K562 (cell line): Measurements from ENCODE around the gene SNX17. TPM values are rescaled to one million over a fixed set of nuclear protein-coding genes. Genes with fewer than 3 reads are reported as not detected.

Experiments
- ARID2 ChIP-seq: fragments of 450-650 bp; IDR thresholded peaks from 2 replicates; pipeline ENCODE4 v1.6.1; 2017; ENCODE audit warnings: antibody characterized with exemption, mild to moderate bottlenecking
- CAMTA2 ChIP-seq: fragments of 250-450 bp; sonication (Bioruptor Pico); conservative IDR thresholded peaks from 2 replicates; pipeline ENCODE4 v1.5.1; 2022
- CHD7 ChIP-seq: fragments of 200-600 bp; sonication (generic); IDR thresholded peaks from one replicate; pipeline ENCODE4 v1.6.1; 2012; ENCODE audit warnings: mild to moderate bottlenecking, low read depth, low read length, inconsistent platforms
- ERF ChIP-seq: fragments of 450-650 bp; formaldehyde crosslinking; IDR thresholded peaks from 2 replicates; pipeline ENCODE4 v1.4.0; 2020; ENCODE audit warnings: mild to moderate bottlenecking, mixed read lengths
- MCM7 ChIP-seq, 2 experiments: fragments of 450-650 bp; IDR thresholded peaks; 2 replicates each; pipeline ENCODE4 v1.6.1; 2016 to 2018
- PML ChIP-seq: IDR thresholded peaks from 2 replicates; pipeline ENCODE4 v1.6.1; 2012; ENCODE audit warnings: low read length, inconsistent platforms
- PYGO2 ChIP-seq: fragments of 450-650 bp; IDR thresholded peaks from 2 replicates; pipeline ENCODE4 v1.6.1; 2016; ENCODE audit warnings: mild to moderate bottlenecking, missing genetic modification characterization, moderate library complexity, missing compliant biosample characterization
- ZNF253 ChIP-seq: fragments of 250-450 bp; sonication (Bioruptor Pico); conservative IDR thresholded peaks from 2 replicates; pipeline ENCODE4 v1.6.1; 2021; ENCODE audit warnings: mild to moderate bottlenecking
- ZNF408 ChIP-seq: fragments of 250-450 bp; sonication (Bioruptor Pico); IDR thresholded peaks from 2 replicates; pipeline ENCODE4 v1.4.0; 2020; ENCODE audit warnings: low read depth, mild to moderate bottlenecking, moderate library complexity
- polyA plus RNA-seq, 8 experiments: library from polyadenylated mRNA; depleted of rRNA in 4 of 8; stranded (reverse) in 5 of 8; unstranded in 3 of 8; fragments of >200 nt; fragmentation: Nextera tagmentation in 2 of 8; fragmentation: Illumina TruSeq in 1 of 8; extraction: Ambion mirVana in 2 of 8; extraction: Trizol in 1 of 8; gene quantifications; 2 replicates each; pipeline versions ENCODE4 v1.2.1 to v1.2.3, GENCODE V29; 2011 to 2014; ENCODE audit warnings: inconsistent platforms in 1 of 8, missing spikeins in 1 of 8
- total RNA-seq, 7 experiments: library from RNA; depleted of rRNA in 6 of 7; stranded (reverse); fragments of >200 nt in 6 of 7; fragmentation: Illumina TruSeq in 2 of 7; extraction: Trizol in 2 of 7; gene quantifications; 2 replicates each; pipeline versions ENCODE4 v1.2.1 to v1.2.3, GENCODE V29; 2011 to 2021; ENCODE audit warnings: low replicate concordance in 1 of 7
- TF ChIP-seq, protein P1 (sequence below): sonication (generic); formaldehyde crosslinking; IDR thresholded peaks from 2 replicates; pipeline ENCODE4 v1.4.0; 2020; ENCODE audit warnings: mild to moderate bottlenecking, missing genetic modification reagents
- TF ChIP-seq, protein P2 (sequence below): fragments of 250-450 bp; sonication (Bioruptor Pico); IDR thresholded peaks from 2 replicates; pipeline ENCODE4 v1.5.0; 2021; ENCODE audit warnings: mild to moderate bottlenecking, borderline replicate concordance

Gene SNX17
- total and polyA plus RNA-seq, 9 of the 15 experiments (the other 6 are each of a cell fraction or from before 2014, with no cell fraction given): 3.0 to 75.7 (median 54.6) TPM

DNA sequence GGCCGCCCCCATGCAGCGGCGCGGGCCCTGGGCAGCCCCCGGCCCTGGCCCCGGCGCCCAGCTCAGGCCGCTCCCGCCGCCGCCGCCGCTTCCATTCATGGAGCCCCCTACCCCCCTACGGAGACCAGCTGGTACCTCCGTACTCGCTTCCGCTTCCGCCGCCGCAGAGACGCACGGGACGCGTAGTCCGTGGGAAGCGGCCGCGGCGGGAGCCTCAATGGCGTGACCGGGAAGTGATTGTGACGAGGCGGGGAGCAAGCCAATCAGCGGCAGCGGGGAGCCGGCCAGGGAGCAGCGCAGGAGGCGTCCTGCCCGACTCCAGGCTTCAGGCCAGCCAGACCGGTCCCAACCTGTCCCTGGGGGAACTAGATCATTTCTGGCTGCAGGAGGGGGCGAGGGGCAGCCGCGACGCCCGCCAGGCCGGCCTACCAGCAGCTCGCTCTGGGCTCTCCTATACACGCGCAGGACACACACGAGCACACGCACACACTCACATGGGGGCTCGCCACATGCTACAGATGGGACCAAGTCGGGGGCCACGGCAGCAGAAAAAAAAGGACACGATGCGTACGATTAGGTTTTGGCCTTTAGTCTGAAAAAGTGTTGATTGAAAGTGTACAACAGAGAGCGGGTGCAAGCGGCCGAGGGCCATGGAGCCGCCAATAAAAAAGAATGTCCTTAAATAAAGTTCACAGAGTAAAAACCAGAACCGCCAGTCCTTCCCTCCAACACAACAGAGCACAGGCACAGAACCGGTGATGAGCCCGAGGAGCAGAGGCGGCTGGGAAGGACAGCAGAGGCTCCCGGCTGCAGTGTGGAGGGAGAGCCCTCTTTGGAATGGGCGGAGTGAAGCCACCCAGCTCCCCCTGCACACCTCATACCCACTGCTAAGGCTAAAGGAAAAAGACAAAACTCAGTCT, 10.5 kb downstream of the SNX17 start, which contains the start of gene ZNF513 (continued):
- TF ChIP-seq CHD7 (no peak), CAMTA2 (CRISPR knock-in tag) (0 out of 2 replicates have a peak, but pooled peaks have one; percentile 46), PYGO2 (tag) (no peak), ARID2 (peak; percentile 8; the same call in 1 of the 2 replicates), PML (peak; percentile 55; the same call in 1 of the 2 replicates), ZNF253 (CRISPR knock-in tag) (no peak), MCM7 (IDR thresholded peaks at IDR 0.05) (no peak), ZNF408 (no peak), ERF (0 out of 2 replicates have a peak, but pooled peaks have one; percentile 33)
- TF ChIP-seq, protein P1, sequence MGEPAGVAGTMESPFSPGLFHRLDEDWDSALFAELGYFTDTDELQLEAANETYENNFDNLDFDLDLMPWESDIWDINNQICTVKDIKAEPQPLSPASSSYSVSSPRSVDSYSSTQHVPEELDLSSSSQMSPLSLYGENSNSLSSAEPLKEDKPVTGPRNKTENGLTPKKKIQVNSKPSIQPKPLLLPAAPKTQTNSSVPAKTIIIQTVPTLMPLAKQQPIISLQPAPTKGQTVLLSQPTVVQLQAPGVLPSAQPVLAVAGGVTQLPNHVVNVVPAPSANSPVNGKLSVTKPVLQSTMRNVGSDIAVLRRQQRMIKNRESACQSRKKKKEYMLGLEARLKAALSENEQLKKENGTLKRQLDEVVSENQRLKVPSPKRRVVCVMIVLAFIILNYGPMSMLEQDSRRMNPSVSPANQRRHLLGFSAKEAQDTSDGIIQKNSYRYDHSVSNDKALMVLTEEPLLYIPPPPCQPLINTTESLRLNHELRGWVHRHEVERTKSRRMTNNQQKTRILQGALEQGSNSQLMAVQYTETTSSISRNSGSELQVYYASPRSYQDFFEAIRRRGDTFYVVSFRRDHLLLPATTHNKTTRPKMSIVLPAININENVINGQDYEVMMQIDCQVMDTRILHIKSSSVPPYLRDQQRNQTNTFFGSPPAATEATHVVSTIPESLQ: no peak
- TF ChIP-seq, protein P2, sequence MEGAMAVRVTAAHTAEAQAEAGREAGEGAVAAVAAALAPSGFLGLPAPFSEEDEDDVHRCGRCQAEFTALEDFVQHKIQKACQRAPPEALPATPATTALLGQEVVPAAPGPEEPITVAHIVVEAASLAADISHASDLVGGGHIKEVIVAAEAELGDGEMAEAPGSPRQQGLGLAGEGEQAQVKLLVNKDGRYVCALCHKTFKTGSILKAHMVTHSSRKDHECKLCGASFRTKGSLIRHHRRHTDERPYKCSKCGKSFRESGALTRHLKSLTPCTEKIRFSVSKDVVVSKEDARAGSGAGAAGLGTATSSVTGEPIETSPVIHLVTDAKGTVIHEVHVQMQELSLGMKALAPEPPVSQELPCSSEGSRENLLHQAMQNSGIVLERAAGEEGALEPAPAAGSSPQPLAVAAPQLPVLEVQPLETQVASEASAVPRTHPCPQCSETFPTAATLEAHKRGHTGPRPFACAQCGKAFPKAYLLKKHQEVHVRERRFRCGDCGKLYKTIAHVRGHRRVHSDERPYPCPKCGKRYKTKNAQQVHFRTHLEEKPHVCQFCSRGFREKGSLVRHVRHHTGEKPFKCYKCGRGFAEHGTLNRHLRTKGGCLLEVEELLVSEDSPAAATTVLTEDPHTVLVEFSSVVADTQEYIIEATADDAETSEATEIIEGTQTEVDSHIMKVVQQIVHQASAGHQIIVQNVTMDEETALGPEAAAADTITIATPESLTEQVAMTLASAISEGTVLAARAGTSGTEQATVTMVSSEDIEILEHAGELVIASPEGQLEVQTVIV (CRISPR knock-in tag): peak; percentile 65; the same call in 1 of the 2 replicates
